Measurements from ENCODE around the gene RBM47. TPM values are rescaled to one million over a fixed set of nuclear protein-coding genes. Genes with fewer than 3 reads are reported as not detected.
"Not testable (repeated sequence)": the region's sequence is repeated elsewhere in the genome, so short reads cannot be mapped to it uniquely, and the experiment has no call there.

The RBM47 gene
- total RNA-seq, 1 donor from 2014 or later: 70.6 TPM

DNA sequence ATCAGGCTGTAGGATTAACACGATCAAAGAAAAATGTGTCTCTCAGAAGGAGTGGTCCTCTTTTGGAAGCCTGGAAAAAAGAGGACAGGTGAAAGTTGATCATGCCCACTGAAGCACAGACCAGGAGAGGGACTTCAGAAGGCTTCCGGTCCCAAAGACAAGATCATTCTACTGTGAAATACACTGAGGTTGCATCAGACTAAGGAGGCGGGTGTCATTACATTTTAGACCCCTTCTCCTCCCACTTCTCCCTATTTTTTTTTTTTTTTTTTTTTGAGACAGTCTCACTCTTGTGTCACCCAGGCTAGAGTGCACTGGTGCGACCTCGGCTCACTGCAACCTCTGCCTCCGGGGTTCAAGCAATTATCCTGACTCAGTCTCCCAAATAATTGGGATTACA, 67.5 kb downstream of the RBM47 start:
- ATAC-seq: peak; percentile 16

DNA sequence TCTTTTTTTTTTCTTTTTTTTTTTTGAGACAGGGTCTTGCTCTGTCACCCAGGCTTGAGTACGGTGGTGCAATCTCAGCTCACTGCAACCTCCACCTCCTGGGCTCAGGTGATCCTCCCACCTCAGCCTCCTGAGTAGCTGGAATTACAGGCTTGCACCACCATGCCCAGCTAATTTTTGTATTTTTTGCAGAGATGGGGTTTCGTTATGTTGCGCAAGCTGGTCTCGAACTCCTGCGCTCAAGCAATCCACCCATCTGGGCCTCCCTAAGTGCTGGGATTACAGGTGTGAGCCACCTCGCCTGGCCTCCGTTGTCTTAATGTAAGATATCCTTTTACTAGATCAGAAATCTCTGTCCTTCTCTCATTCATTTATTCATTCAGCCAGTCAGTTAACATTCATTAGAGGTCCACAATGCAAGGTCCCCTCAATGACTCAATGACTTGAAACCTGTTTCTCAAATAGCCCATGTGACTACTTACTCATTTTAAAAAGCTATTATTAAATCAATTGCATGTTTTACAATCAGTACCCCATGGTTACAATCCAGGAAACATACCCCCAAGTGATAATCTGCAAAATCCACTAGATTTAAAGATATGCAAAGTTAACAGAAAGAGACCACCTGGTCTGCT, 68.0 kb downstream of the RBM47 start:
- not testable (repeated sequence) for ATAC-seq

DNA sequence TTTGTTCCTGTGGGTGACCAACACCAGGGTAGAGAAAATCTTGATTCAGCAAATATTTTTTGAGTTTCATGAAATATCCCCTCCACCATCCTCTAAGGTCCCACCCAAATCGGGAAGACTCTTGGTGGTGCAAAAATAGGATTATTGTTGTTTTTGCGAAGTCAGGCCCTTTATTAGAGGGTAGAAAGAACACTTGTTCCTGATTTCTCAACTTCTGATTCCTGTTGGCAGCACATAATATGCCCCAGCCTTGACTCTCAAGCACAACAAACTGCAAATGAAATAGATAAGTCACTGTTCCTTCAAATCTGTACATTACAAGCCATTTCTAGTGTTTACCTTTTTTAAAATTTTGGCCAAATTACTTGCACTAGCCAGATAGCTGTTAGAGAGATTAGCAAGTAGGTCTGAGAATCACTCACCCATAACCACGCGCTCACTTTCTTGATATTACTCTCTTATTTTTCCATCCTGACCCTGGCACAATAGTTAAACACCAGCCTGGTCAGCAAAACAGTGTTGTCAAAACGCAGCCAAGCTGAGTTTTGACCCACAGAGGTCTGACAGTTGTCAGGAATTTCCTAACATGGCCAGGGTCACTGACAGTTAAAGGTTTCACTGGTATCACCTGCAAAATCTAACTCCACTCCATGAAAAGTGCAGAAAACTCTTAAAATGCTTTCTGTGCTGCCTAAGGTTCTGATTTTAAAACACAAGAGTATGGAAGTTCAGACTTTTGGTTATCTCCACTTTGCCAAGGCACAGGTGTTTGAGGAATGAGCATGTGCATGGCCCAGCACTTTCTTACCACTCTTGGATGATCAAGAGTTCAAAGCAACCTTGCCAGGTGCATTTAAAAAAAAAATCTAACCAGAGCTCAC, 69.8 kb downstream of the RBM47 start:
- no peak for ATAC-seq

DNA sequence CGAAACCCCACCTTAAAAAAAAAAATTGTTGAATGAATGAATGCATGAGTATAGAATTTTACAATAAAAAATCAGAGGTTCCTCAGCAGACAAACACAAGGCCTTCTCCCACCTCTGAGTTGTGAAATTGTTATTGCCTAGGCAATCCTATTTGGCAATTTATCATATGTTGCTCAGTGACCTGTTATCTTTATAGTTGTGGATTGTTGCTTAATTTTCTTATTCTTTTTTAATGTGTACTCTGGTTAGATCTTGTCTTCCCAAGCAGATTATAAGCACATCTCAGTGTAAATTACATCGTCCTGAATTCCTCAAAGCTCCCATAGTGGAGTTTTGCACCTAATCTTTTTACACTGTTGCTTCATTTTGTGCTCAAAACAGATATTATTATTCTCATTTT, 71.9 kb downstream of the RBM47 start:
- no peak for ATAC-seq

DNA sequence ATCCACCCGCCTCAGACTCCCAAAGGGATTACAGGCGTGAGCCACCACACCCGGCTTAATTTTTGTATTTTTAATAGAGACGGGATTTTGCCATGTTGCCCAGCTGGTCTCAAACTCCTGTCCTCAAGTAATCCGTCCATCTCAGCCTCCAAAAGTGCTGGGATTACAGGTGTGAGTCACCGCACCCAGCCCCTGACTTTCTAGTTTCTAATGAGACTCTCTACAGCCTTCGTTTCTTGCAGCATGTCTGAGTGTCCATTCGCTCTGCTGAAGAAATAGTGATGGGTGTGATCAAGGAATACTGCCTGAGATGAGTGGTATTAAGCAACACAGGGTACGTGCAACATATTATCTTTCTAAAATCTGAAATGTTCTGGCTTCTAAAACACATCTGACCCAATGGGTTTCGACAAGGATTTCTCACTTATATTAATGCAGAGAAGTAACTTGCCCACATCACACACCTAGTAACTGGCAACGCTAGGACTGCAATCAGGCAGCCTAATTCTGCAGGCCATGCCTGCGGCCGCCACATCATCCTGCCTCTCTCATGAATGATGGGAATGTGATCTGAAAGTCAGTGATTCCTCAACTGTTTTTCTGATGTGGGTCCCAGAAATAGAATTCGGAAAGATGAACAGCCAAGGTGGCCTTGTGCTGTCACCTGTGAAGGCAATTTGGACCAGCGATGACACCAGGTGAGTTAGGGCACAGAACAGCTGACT, 74.3 kb downstream of the RBM47 start:
- peak; percentile 82 for ATAC-seq

DNA sequence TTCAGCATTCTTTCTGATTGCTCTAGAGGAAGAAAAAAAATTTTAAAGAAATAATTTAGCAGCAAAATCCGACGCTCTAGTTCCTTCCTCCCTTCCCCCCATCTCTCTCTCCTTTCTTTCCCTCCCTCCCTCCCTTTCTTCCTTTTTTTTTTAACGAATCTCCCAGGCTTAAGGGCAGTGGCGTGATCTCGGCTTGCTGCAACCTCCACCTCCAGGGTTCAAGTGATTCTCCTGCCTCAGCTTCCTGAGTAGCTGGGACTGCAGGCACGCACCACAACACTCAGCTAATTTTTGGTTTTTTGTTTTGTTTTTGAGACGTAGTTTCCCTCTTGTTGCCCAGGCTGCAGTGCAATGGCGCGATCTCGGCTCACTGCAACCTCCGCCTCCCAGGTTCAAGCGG, 75.0 kb downstream of the RBM47 start:
- ATAC-seq: not testable (repeated sequence)

DNA sequence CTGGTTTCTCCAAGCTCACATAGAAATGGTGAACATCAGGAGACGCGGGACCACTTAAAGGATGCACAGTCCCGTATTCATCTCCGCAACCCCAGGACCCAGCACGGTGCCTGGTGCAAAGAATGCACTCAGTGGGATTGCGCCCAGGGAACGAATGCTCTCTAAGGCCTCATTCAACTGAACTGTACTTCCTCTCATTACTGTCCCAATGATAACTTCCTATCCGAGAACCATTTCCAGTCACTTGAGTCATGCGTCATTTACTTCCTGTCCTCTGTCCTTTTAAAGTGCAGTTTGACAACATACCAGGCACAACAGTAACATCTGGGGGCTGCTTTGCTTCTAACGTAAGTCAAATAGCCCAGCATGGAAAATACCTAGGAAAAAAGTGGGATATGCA, 75.7 kb downstream of the RBM47 start:
- peak; percentile 18 for ATAC-seq

DNA sequence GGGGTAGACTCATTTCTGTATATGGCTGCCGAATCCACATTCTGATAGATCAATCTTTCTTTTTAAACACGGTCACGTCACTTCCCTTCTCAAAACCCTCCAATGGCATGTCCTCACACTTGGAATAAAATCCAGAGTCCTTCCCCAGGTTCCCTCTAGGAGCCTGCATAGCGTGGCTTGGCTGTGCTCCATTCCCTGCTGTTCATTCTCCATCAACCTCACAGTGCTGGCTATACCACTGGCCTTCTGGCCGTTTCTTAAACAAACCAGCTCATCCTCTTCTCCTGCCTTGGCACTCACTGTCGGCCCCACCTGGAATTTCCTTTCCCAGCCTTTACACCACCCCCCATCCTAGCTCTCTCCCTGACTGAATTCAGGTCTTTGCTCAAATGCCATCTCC, 77.1 kb downstream of the RBM47 start:
- ATAC-seq: no peak

DNA sequence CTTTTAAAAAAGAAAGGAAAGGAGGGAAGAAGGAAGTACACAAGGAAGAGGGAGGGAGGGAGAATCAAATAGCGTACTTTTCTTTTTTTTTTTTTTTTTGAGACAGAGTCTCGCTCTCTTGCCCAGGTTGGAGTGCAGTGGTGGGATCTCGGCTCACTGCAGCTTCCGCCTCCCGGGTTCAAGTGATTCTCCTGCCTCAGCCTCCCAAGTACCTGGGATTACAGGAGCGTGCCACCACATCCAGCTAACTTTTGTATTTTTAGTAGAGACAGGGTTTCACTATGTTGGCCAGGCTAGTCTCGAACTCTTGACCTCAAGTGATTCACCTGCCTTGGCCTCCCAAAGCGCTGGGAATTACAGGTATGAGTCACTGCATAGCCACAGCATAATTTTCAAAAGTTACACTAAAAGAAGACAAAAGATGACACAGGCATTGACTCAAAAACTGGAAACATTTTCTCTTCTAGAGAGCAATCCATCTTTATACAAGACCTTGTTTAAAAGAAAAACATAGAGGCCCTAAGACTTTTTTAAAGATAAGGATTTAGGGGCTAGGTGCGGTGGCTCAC, 78.0 kb downstream of the RBM47 start:
- ATAC-seq: peak; percentile 16

DNA sequence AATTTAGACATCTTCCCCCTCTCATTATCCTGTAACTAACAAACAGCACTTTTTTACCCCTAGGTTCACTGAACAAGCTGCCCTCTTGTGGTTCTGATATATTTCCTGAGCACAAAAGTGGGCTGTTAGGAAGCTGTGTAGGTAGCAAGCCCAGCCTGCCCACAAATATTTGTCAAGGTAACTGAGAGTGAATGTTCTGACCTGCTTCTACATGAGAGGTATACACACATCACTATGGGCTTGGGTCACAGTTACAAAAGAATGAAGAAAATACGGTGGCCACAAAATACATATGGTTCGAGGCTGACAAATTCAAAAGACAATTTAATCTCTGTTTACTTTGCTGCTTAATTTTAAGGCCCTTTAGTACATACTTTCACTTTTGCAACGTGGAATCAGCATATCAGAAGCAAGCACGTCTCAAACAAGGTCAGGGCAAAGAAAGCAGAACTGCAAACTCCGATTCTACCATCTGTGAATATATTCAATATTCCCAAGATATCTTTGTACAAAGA, 78.7 kb downstream of the RBM47 start:
- peak; percentile 56 for ATAC-seq

DNA sequence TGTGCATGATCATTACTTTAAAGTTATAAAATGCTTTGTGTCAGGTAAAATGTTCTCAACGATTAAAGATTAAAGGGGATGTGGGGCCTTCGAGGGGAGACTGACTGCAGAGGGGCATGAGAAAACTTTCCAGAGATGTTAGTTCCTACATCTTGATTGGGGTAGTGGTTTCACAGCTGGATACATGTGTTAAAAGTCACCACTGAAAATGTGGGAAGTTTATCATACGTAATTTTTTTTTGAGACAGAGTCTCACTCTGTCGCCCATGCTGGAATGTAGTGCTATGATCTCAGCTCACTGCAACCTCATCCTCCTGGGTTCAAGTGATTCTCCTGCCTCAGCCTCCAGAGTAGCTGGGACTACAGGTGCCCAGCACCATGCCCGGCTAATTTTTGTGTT, 79.5 kb downstream of the RBM47 start:
- no peak for ATAC-seq

DNA sequence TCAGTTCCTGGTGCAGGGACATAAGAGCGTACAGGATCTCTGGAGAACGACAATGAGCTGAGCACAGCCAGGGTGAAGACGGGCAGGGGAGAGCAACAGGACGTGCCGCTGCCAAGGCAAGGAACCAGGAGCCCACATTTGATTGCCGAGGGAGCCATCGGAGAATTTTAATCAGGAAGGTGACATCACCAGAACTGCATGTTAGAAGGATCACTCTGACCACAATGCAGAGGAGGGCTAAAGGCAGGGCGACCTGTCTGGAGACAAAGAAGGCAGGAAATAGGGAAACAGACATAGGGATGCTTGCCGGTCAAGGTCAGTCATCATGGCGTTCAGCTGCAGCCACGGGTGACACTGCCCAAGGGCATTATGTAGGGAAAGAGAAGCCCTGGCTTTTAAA, 81.4 kb downstream of the RBM47 start:
- no peak for ATAC-seq

DNA sequence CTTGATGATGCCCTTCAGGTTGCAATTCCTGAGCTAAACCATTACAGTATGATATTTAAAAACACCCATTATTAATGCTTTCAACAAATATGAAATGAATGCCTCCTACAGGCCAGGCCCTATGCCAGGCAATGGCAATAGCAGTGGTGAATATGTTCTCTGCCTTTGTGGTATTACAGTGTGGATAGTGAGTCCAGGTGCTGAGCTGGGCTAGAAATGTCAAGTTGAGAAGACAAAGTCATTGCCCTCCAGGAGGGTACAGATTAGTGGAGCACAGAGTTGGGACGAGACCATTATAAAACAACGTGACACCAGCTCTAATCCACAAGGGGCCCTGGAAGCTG, 81.9 kb downstream of the RBM47 start:
- ATAC-seq: no peak

DNA sequence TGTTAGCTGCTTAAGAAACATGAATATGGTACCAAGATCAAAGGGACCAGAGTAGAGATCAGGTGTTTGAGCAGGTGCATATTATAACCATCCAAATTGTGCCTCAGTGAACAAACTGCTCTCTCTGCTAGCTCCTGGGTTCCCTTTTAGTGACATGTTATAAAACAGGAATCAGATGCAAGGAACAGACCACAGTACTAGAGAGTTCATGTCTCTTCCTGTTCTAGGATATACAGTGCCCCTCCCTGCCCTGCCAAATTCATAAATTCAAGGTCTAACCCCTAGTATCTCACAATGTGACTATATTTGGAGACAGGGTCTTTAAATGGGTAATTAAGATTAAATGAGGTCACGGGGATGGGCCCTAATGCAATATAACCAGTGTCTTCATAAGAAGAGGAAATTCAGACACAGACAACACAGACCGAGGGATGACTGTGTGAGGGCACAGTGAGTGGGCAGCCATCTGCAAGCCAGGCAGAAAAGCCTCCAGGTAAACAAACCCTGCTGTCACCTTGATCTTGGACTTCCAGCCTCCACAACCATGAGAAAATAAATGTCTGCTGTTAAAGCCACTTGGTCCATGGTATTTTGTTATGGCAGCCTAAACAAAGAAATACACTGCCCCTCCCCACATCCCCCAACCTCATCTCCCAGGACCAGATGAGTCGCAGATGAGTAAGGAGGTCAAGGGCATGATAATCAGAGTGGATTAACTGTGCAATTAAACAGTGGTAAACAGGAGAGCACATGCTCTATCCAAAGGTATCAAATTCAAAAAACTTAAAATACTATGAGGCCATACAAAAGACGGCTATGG, 82.5 kb downstream of the RBM47 start:
- ATAC-seq: no peak

DNA sequence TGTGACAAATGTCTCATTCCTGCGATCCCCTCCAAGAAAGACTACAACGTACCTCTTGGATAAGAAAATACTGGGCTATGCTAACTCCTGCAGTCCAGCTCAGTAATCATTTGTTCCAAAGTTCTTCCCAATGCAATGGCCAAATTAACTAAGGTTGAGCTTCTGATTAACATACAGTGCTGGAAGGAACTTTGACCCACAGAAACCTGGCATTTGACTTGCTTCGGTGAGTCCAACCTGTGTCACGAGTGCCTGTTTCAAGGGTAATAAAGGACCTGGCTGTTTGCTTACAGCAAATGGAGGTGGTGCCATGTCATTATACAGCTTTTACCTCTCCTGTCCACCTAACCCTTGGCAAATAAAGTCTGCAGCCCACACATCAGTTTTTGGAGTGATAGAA, 83.2 kb downstream of the RBM47 start:
- ATAC-seq: no peak

DNA sequence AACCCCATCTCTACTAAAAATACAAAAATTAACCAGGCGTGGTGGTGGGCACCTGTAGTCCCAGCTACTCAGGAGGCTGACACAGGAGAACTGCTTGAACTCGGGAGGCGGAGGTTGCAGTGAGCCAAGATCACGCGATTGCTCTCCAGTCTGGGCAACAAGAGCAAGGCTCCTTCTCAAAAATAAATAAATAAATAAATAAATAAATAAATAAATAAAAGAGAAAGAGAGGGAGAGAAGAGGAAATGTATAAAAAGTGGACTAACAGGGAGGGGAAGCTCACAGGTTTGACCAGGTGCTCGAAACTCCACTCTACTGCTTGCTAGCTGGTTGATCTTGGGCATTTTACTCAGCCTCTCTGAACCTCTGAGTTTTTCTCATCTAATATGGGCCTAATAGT, 84.2 kb downstream of the RBM47 start:
- not testable (repeated sequence) for ATAC-seq

DNA sequence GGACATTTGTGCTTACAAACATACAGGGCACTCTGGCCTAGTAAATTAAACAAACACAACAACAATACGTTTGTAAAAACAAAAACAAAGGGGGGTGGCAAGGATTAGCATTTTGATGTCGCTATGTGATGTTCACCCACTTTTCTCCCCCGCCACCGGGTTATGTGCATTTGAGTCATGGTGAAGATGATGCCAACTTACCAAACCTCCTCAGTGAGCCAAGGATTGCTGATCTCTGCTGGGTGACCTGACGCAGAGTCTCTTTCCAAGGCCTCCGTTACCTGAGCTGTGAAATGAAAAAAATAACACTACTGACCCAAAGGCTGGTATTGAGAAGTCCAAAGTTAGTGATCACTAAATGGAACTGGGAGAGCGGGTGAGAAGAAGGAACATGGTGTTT, 85.4 kb downstream of the RBM47 start:
- no peak for ATAC-seq

DNA sequence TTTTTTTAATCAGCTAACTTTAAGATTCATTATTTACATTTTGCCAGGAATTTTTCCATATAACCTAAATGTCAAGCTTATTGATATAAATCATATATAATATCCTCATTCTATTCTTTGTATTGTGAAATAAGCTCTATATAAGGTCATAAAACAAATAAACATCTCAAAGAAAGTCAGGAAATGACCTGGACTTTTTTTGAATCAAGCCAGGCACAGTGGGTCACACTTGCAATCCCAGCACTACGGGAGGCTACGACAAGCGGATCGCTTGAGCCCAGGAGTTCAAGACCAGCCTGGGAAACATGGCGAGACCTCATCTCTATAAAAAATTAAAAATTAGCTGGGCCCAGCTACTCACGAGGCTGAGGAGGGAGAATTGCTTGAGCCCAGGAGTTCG, 88.9 kb downstream of the RBM47 start:
- ATAC-seq: no peak

DNA sequence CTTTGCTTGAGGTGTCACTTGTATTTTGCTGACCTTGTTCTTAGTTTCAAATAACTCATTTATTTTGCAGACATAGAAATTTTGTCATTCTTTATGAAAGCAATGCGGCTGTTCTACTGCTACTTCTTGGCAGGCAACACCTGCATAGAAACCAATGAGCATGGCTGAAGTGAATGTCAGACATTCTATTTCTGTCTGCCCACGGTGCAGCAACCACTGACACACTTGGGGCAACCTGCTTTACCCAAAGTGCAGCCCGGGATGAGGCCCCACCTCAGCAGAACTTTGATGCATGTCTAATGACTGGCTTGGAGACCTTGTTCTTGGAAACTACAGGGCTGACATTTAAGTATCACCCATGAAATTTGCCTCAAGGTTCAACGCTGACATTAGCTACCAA, 93.6 kb downstream of the RBM47 start:
- ATAC-seq: no peak

DNA sequence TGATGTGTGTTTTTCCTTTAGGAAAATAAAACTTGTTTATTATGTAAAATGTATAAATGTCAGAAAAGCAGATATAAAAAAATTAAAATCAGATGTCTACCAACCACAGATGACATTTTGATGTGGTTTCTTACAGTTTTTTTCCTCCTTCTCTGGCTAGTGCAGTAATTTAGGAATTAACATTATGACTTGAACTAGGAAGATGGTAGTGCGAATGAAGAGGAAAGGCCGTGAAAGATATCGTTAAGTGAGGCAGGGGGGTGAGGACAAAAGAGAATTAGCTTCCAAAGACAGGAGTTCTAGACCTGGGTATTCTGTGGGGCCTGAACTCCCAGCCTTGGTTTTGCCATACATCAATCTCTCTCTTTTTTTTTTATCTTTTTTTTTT, 98.0 kb downstream of the RBM47 start:
- no peak for ATAC-seq

DNA sequence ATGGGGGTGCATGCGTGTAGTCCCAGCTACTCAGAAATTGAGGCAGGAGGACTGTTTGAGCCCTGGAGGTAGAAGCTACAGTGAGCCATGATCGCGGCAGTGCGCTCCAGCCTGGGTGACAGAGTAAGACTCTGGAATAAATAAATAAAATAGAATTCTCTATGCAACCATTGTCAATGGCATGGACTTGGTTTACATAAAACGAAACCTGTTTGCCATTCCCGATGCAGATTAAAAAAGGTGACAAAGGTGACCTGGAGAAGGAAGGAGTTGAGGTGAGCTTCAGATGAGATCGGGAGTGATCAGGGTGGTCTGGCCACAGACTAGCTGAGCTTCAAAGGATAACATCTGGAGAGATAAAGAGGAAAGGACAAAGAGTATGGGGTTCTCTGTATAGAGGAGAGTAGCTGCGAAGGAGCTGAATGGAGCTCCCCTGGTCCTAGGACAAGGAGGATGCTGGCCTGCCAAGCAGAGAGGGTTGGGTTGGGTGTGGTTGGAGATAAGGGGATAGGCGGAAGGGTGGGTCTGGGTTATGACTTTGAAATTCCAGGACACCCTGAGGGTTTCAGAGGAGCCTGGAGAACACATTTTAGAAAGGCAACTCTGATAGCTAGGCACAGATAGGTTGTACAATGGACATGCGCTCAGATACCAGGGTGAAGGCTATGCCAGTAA, 98.6 kb downstream of the RBM47 start:
- ATAC-seq: peak; percentile 33

DNA sequence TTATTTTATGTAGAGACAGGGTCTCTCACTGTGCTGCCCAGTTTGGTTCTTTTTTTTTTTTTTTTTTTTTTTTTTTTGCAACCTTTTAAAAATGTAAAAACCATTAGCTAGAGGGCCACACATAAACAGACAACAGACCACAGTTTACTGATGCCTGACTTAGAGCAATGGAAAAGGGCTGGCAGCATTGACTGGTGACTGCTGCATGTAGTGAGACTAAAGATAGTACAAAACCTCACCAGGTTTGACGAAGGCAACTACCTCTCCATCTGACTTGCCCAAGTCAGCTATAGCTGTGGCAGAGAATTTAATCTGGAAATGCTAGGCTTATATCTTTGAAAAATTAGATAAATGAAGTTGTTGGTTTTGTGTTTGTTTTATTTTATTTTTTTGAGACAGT, 102.9 kb downstream of the RBM47 start:
- ATAC-seq: no peak
